ENCODE results near the gene MST1. TPM values are rescaled to one million over a fixed set of nuclear protein-coding genes. Genes with fewer than 3 reads are reported as not detected.
"Not testable (repeated sequence)": the region's sequence is repeated elsewhere in the genome, so short reads cannot be mapped to it uniquely, and the experiment has no call there.

Gene MST1
- total RNA-seq, 1 donor from 2014 or later = 2.7 TPM

DNA sequence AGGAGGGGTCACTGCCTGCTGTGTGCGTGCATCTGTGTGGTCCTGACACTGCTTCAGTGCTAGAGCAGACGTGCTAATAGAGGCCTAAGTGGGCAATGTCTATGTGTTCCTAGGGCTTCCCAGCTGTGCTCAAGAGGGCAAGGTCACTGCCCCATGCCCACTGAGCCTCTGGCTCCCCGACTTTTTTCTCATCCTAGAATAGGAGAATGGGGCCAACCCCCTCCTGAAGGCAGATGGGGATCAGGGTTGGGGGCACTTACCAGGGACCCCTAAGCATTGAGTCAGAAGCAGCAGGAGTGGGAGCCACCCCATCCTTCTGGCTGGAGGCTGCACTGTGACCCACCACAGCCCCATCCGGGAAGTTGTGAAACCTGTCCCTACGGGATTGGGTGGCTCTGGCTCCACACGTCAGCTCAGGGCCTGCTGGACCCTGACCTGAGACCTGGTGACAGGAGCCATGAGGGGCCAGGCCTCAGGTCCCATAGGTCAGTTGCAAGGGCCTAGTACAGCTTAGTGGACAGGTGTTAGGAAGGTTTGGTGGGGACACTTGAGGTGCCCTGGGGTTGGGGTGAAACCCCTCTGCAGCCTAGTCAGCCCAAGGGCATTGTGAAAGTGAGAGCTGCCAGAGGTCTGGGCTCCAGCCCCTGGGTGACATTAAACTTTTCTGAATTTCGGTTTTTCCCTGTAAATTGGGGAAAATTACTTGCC lies 782 bp downstream of the MST1 start:
- not testable (repeated sequence) for H3K9me3 Mint-ChIP-seq; H3K27me3 Mint-ChIP-seq (ENCODE audit: insufficient read depth, low read depth); H3K27ac ChIP-seq; H3K36me3 ChIP-seq; H3K27ac Mint-ChIP-seq; H3K9me3 ChIP-seq (ENCODE audit: low read depth); H3K36me3 Mint-ChIP-seq; H3K4me1 ChIP-seq; H4K20me1 ChIP-seq (ENCODE audit: low read depth); DNase-seq (ENCODE audit: low spot score)
- H3K4me3 ChIP-seq = peak overlapping the region; percentile 73
- peak overlapping the region; percentile 91 for H3K4me2 ChIP-seq
- peaks cover 19% of the 10 kb centered on the region for H3K27me3 ChIP-seq
- Mint-ChIP-seq H3K4me3 (peak overlapping the region; percentile 95), H3K4me1 (peaks cover 20% of the 10 kb centered on the region)
- H3K9ac ChIP-seq = peak overlapping the region; percentile 59
- H2AFZ ChIP-seq (replicated peaks) = peak overlapping the region; percentile 75
- peaks cover 19% of the 10 kb centered on the region for H3F3A ChIP-seq (ENCODE audit: low read depth)
- peaks cover 18% of the 10 kb centered on the region for H3K79me2 ChIP-seq (ENCODE audit: low read depth)

GRCh38 chr3:49687424-49687795 lies 1.9 kb downstream of the MST1 start:
- H3K27ac ChIP-seq; DNase-seq (ENCODE audit: low spot score); H3K9me3 ChIP-seq (ENCODE audit: low read depth); H3K9ac ChIP-seq; H3K27ac Mint-ChIP-seq; H3K27me3 Mint-ChIP-seq (ENCODE audit: insufficient read depth, low read depth); H2AFZ ChIP-seq (replicated peaks); H3K36me3 Mint-ChIP-seq; H4K20me1 ChIP-seq (ENCODE audit: low read depth); H3K4me1 ChIP-seq; H3K9me3 Mint-ChIP-seq; H3K36me3 ChIP-seq: not testable (repeated sequence)
- H3K79me2 ChIP-seq (ENCODE audit: low read depth) = peaks cover 14% of the 10 kb centered on the region
- peaks cover 19% of the 10 kb centered on the region for H3K27me3 ChIP-seq
- peak overlapping the region; percentile 71 for H3K4me3 Mint-ChIP-seq
- peak overlapping the region; percentile 68 for H3K4me2 ChIP-seq
- peaks cover 20% of the 10 kb centered on the region for H3K4me1 Mint-ChIP-seq
- H3K4me3 ChIP-seq = peak overlapping the region; percentile 41
- peaks cover 19% of the 10 kb centered on the region for H3F3A ChIP-seq (ENCODE audit: low read depth)

DNA sequence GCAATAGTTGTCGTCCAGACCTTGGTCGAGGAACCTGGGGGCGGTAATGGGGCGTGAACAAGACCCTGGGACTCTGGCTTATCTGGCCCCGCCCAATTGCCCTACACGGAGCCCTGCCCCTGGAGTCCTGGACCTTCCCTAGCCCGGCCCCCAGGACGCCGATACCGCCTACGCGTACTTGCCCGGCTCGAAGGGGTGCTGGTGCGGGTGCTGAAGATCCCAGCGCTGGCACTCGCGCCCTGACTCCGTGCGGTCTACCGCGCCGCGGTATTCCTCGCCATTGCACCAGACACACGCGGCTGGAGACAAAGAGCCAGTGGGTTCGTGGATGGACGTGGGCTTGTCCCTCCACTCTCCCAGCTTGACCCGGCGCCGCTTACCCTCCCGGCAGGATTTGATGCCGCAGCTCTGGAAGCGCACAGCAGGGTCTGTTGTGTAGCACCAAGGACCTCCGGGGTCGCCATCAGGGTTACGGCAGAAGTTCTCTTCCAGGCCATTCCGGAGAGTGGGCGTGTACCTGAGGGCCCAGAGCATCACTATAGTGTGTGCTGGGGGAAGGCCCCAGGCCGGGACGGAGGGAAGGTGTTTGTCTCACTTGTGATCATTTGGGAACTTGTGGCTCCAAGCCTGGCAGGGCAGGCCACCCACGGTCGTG lies 2.4 kb downstream of the MST1 start:
- not testable (repeated sequence) for H3K9ac ChIP-seq; H3K36me3 Mint-ChIP-seq; H3K27ac Mint-ChIP-seq; H4K20me1 ChIP-seq (ENCODE audit: low read depth); H3K4me1 ChIP-seq; H3K36me3 ChIP-seq; H3K27me3 Mint-ChIP-seq (ENCODE audit: insufficient read depth, low read depth); H3K9me3 Mint-ChIP-seq; H3K9me3 ChIP-seq (ENCODE audit: low read depth); H3K27ac ChIP-seq
- peaks cover 19% of the 10 kb centered on the region for H3K27me3 ChIP-seq
- peaks cover 13% of the 10 kb centered on the region for H3K79me2 ChIP-seq (ENCODE audit: low read depth)
- peak overlapping the region; percentile 68 for H3K4me2 ChIP-seq
- peaks cover 19% of the 10 kb centered on the region for H3F3A ChIP-seq (ENCODE audit: low read depth)
- peak overlapping the region; percentile 27 for H2AFZ ChIP-seq (replicated peaks)
- H3K4me3 ChIP-seq = peak overlapping the region; percentile 41
- DNase-seq (ENCODE audit: low spot score) = peak; percentile 79
- peak overlapping the region; percentile 71 for H3K4me3 Mint-ChIP-seq
- H3K4me1 Mint-ChIP-seq = peaks cover 20% of the 10 kb centered on the region

GRCh38 chr3:49686346-49686745 lies 2.9 kb downstream of the MST1 start:
- Histone ChIP-seq H2AFZ (replicated peaks) (peak overlapping the region; percentile 27), H3K27me3 (peaks cover 19% of the 10 kb centered on the region), H3F3A (ENCODE audit: low read depth) (peaks cover 19% of the 10 kb centered on the region), H3K79me2 (ENCODE audit: low read depth) (peaks cover 13% of the 10 kb centered on the region), H3K4me3 (peak overlapping the region; percentile 41), H3K4me2 (peak overlapping the region; percentile 68)
- not testable (repeated sequence) for H3K36me3 Mint-ChIP-seq; H3K4me1 ChIP-seq; H3K27ac ChIP-seq; H3K27me3 Mint-ChIP-seq (ENCODE audit: insufficient read depth, low read depth); H3K36me3 ChIP-seq; H3K9me3 ChIP-seq (ENCODE audit: low read depth); H3K9me3 Mint-ChIP-seq; H3K27ac Mint-ChIP-seq; H4K20me1 ChIP-seq (ENCODE audit: low read depth); H3K9ac ChIP-seq
- Mint-ChIP-seq H3K4me3 (peak overlapping the region; percentile 71), H3K4me1 (peaks cover 20% of the 10 kb centered on the region)
- peak; percentile 69 for DNase-seq (ENCODE audit: low spot score)
- peak; percentile 8 for TF ChIP-seq CTCF (IDR thresholded peaks at IDR 0.05)

GRCh38 chr3:49685846-49686245 lies 3.4 kb downstream of the MST1 start:
- not testable (repeated sequence) for H3K4me3 Mint-ChIP-seq; H3K9ac ChIP-seq; H3K9me3 ChIP-seq (ENCODE audit: low read depth); H4K20me1 ChIP-seq (ENCODE audit: low read depth); H3K27ac ChIP-seq; H3K27ac Mint-ChIP-seq; H2AFZ ChIP-seq (replicated peaks); H3K4me1 ChIP-seq; H3K9me3 Mint-ChIP-seq; H3K27me3 Mint-ChIP-seq (ENCODE audit: insufficient read depth, low read depth); H3K36me3 ChIP-seq; DNase-seq (ENCODE audit: low spot score); H3K36me3 Mint-ChIP-seq
- Histone ChIP-seq H3K79me2 (ENCODE audit: low read depth) (peaks cover 12% of the 10 kb centered on the region), H3F3A (ENCODE audit: low read depth) (peaks cover 19% of the 10 kb centered on the region), H3K4me2 (peak overlapping the region; percentile 68), H3K27me3 (peaks cover 19% of the 10 kb centered on the region), H3K4me3 (peak overlapping the region; percentile 41)
- peaks cover 17% of the 10 kb centered on the region for H3K4me1 Mint-ChIP-seq

DNA sequence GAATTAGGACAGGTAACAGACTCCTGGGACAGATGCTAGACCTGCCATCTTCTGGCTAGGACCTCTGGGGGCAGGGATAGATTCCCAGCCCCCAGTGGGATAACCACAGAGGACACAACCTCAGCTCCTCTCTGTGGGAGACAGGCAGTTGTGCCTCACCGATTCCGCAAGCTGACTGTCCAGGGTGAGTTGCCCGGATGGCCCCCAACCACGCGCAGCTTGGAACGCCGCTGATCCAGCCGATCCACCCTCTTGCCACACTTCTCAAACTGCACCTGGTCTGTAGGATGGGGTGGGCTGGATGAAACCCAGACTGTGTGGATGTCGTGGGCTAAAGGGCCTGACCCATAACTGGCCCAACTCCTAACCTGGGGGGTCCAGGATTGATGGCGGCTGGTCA lies 4.2 kb downstream of the MST1 start:
- not testable (repeated sequence) for H2AFZ ChIP-seq (replicated peaks); H3K36me3 Mint-ChIP-seq; H3K9me3 ChIP-seq (ENCODE audit: low read depth); H3K27ac Mint-ChIP-seq; H3K4me1 ChIP-seq; H3K9ac ChIP-seq; H3K27ac ChIP-seq; H3K9me3 Mint-ChIP-seq; H3K79me2 ChIP-seq (ENCODE audit: low read depth); H4K20me1 ChIP-seq (ENCODE audit: low read depth); H3K4me2 ChIP-seq; H3K36me3 ChIP-seq; DNase-seq (ENCODE audit: low spot score); H3K4me3 ChIP-seq; H3K27me3 Mint-ChIP-seq (ENCODE audit: insufficient read depth, low read depth)
- Histone ChIP-seq H3F3A (ENCODE audit: low read depth) (peaks cover 19% of the 10 kb centered on the region), H3K27me3 (peaks cover 19% of the 10 kb centered on the region)
- H3K4me1 Mint-ChIP-seq = peaks cover 11% of the 10 kb centered on the region
- peak overlapping the region; percentile 59 for H3K4me3 Mint-ChIP-seq

DNA sequence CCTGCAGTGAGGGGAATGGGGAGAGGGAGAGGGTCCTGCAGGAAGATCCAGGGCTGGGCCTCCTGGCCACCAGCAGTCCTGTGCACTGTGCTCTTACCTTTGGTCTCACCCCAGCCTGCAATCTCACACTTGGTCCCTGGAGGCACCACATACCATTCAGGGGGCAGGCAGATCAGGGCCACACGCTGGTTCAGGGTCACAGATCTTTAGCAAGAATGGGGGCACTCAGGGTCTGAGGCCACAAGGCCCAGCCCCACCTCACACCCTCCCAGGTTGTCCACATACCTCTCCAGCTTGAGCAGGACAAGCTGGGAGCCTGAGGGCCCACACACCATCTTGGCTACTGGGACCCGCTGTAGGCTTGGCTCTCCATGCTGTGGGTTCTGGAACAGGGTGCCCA lies 4.8 kb downstream of the MST1 start:
- not testable (repeated sequence) for H3K27ac Mint-ChIP-seq; DNase-seq (ENCODE audit: low spot score); H4K20me1 ChIP-seq (ENCODE audit: low read depth); H3K4me1 Mint-ChIP-seq; H3K36me3 ChIP-seq; H3K4me3 ChIP-seq; H3K27ac ChIP-seq; H3K9me3 Mint-ChIP-seq; H3K4me2 ChIP-seq; H3K4me1 ChIP-seq; H3K79me2 ChIP-seq (ENCODE audit: low read depth); H3K4me3 Mint-ChIP-seq; H2AFZ ChIP-seq (replicated peaks); H3K9ac ChIP-seq; H3K27me3 Mint-ChIP-seq (ENCODE audit: insufficient read depth, low read depth); H3K9me3 ChIP-seq (ENCODE audit: low read depth)
- H3K36me3 Mint-ChIP-seq = peaks cover 12% of the 10 kb centered on the region
- Histone ChIP-seq H3K27me3 (peaks cover 19% of the 10 kb centered on the region), H3F3A (ENCODE audit: low read depth) (peaks cover 19% of the 10 kb centered on the region)
